ENCODE results near the gene TMEM14A.

Gene TMEM14A

GRCh38 chr6:52643158-52643557, 27.8 kb upstream of the TMEM14A start:
- no peak overlapping the region for H3K4me3 ChIP-seq (ENCODE audit: control insufficient read depth, low read depth, low read length)
- DNase-seq (ENCODE audit: low read depth), result no peak
- no peak for TF ChIP-seq CTCF (conservative IDR thresholded peaks at IDR 0.05; ENCODE audit: control insufficient read depth, insufficient read depth, low read depth, low read length)

- DNase-seq (ENCODE audit: low read depth), result no peak
- no peak for TF ChIP-seq CTCF (conservative IDR thresholded peaks at IDR 0.05; ENCODE audit: control insufficient read depth, insufficient read depth, low read depth, low read length)
- H3K4me3 ChIP-seq (ENCODE audit: control insufficient read depth, low read depth, low read length), result no peak overlapping the region
Observed at GRCh38 chr6:52644253-52644652, 26.7 kb upstream of the TMEM14A start.

GRCh38 chr6:52645976-52646375, 24.9 kb upstream of the TMEM14A start:
- TF ChIP-seq CTCF (conservative IDR thresholded peaks at IDR 0.05; ENCODE audit: control insufficient read depth, insufficient read depth, low read depth, low read length), result no peak
- H3K4me3 ChIP-seq (ENCODE audit: control insufficient read depth, low read depth, low read length), result no peak overlapping the region
- DNase-seq (ENCODE audit: low read depth), result no peak

- no peak for TF ChIP-seq CTCF (conservative IDR thresholded peaks at IDR 0.05; ENCODE audit: control insufficient read depth, insufficient read depth, low read depth, low read length)
- H3K4me3 ChIP-seq (ENCODE audit: control insufficient read depth, low read depth, low read length), result no peak overlapping the region
- peak; percentile 68 for DNase-seq (ENCODE audit: low read depth)
Observed at GRCh38 chr6:52647199-52647598, 23.7 kb upstream of the TMEM14A start.

GRCh38 chr6:52649536-52650160, 21.3 kb upstream of the TMEM14A start:
- peak; percentile 76 for DNase-seq (ENCODE audit: low read depth)

GRCh38 chr6:52650941-52651340, 20.0 kb upstream of the TMEM14A start:
- no peak for TF ChIP-seq CTCF (conservative IDR thresholded peaks at IDR 0.05; ENCODE audit: control insufficient read depth, insufficient read depth, low read depth, low read length)
- H3K4me3 ChIP-seq (ENCODE audit: control insufficient read depth, low read depth, low read length), result no peak overlapping the region
- DNase-seq (ENCODE audit: low read depth), result peak; percentile 86

More at GRCh38 chr6:52649536-52650160, 21.3 kb upstream of the TMEM14A start:
- TF ChIP-seq CTCF (conservative IDR thresholded peaks at IDR 0.05; ENCODE audit: control insufficient read depth, insufficient read depth, low read depth, low read length), result no peak
- H3K4me3 ChIP-seq (ENCODE audit: control insufficient read depth, low read depth, low read length), result no peak overlapping the region

GRCh38 chr6:52653151-52653550, 17.8 kb upstream of the TMEM14A start:
- TF ChIP-seq CTCF (conservative IDR thresholded peaks at IDR 0.05; ENCODE audit: control insufficient read depth, insufficient read depth, low read depth, low read length), result no peak
- peak; percentile 71 for DNase-seq (ENCODE audit: low read depth)
- H3K4me3 ChIP-seq (ENCODE audit: control insufficient read depth, low read depth, low read length), result no peak overlapping the region
